K562 (cell line): ENCODE results near the gene PFN3. TPM values are rescaled to one million over a fixed set of nuclear protein-coding genes. Genes with fewer than 3 reads are reported as not detected.
A peak's percentile ranks its signal among the peaks of the same experiment; 100 is the strongest.

Source experiments
- ASH1L ChIP-seq: fragments of 450-650 bp; IDR thresholded peaks from 2 replicates; pipeline ENCODE4 v1.6.1; 2018; ENCODE audit warnings: borderline replicate concordance, mild to moderate bottlenecking, low read depth; ENCODE audit not compliant: partially characterized antibody
- BCLAF1 ChIP-seq, 2 experiments: fragments of 450-650 bp in 1 of 2; IDR thresholded peaks; 2 replicates each; pipeline ENCODE4 v1.6.1; 2011 to 2017; ENCODE audit warnings: low read depth in 2 of 2, antibody characterized with exemption in 1 of 2, borderline replicate concordance in 1 of 2, low read length in 1 of 2, mild to moderate bottlenecking in 1 of 2, mixed read lengths in 1 of 2; ENCODE audit not compliant: control insufficient read depth in 1 of 2
- CAMTA2 ChIP-seq: fragments of 250-450 bp; sonication (Bioruptor Pico); conservative IDR thresholded peaks from 2 replicates; pipeline ENCODE4 v1.5.1; 2022
- CBX8 ChIP-seq: fragments of 200-600 bp; sonication (generic); IDR thresholded peaks from 2 replicates; pipeline ENCODE4 v1.6.1; 2012; ENCODE audit warnings: borderline replicate concordance, mixed run types, low read depth, mild to moderate bottlenecking, moderate library complexity, mixed read lengths, low read length, control low read depth, inconsistent platforms; ENCODE audit not compliant: poor library complexity, severe bottlenecking; ENCODE audit errors: extremely low read depth
- MAZ ChIP-seq, 2 experiments: fragments of 450-650 bp in 1 of 2; sonication (generic) in 1 of 2; formaldehyde crosslinking; IDR thresholded peaks in 1 of 2; conservative IDR thresholded peaks in 1 of 2; 2 replicates each; pipeline versions ENCODE4 v1.4.0 to v1.5.0; 2020; ENCODE audit warnings: mild to moderate bottlenecking in 1 of 2, missing genetic modification reagents in 1 of 2
- NR2C2 ChIP-seq, 2 experiments: fragments of 200-800 bp in 1 of 2; sonication (Bioruptor generic) in 1 of 2; sonication (generic) in 1 of 2; formaldehyde crosslinking in 1 of 2; IDR thresholded peaks; 2 replicates each; pipeline versions ENCODE4 v1.6.1 to v1.8.0; 2016 to 2022; ENCODE audit warnings: mild to moderate bottlenecking in 1 of 2, missing compliant biosample characterization in 1 of 2, missing genetic modification characterization in 1 of 2, missing genetic modification reagents in 1 of 2
- PML ChIP-seq: IDR thresholded peaks from 2 replicates; pipeline ENCODE4 v1.6.1; 2012; ENCODE audit warnings: low read length, inconsistent platforms
- REST ChIP-seq, 2 experiments: fragments of 450-650 bp; formaldehyde crosslinking in 1 of 2; IDR thresholded peaks; 2 replicates each; pipeline versions ENCODE4 v1.4.0 to v1.6.1; 2014 to 2020; ENCODE audit warnings: mild to moderate bottlenecking in 2 of 2, borderline replicate concordance in 1 of 2, low read depth in 1 of 2
- SMAD2 ChIP-seq: fragments of 150-350 bp; IDR thresholded peaks from 2 replicates; pipeline ENCODE4 v1.6.1; 2014; ENCODE audit warnings: low read depth, mild to moderate bottlenecking, low read length
- ZBTB9 ChIP-seq: fragments of 450-650 bp; formaldehyde crosslinking; IDR thresholded peaks from 2 replicates; pipeline ENCODE4 v1.4.0; 2020; ENCODE audit warnings: mild to moderate bottlenecking, moderate library complexity
- ZEB2 ChIP-seq: fragments of 450-650 bp; IDR thresholded peaks from 2 replicates; pipeline ENCODE4 v1.6.1; 2016
- ZFP1 ChIP-seq: fragments of 450-650 bp; formaldehyde crosslinking; IDR thresholded peaks from 2 replicates; pipeline ENCODE4 v1.4.0; 2020; ENCODE audit warnings: mild to moderate bottlenecking, mixed read lengths
- ZNF274 ChIP-seq: IDR thresholded peaks from 2 replicates; pipeline ENCODE4 v1.6.1; 2011; ENCODE audit warnings: low read depth, mild to moderate bottlenecking, low read length, moderate library complexity, borderline replicate concordance
- polyA plus RNA-seq, 8 experiments: library from polyadenylated mRNA; depleted of rRNA in 4 of 8; stranded (reverse) in 5 of 8; unstranded in 3 of 8; fragments of >200 nt; fragmentation: Nextera tagmentation in 2 of 8; fragmentation: Illumina TruSeq in 1 of 8; extraction: Ambion mirVana in 2 of 8; extraction: Trizol in 1 of 8; gene quantifications; 2 replicates each; pipeline versions ENCODE4 v1.2.1 to v1.2.3, GENCODE V29; 2011 to 2014; ENCODE audit warnings: inconsistent platforms in 1 of 8, missing spikeins in 1 of 8
- total RNA-seq, 7 experiments: library from RNA; depleted of rRNA in 6 of 7; stranded (reverse); fragments of >200 nt in 6 of 7; fragmentation: Illumina TruSeq in 2 of 7; extraction: Trizol in 2 of 7; gene quantifications; 2 replicates each; pipeline versions ENCODE4 v1.2.1 to v1.2.3, GENCODE V29; 2011 to 2021; ENCODE audit warnings: low replicate concordance in 1 of 7

PFN3 gene
- total and polyA plus RNA-seq, 9 of the 15 experiments (the other 6 are each of a cell fraction or from before 2014, with no cell fraction given), result not detected

GRCh38 chr5:177370488-177371119, 29.9 kb downstream of the PFN3 start (continued):
- TF ChIP-seq ZFP1 (CRISPR knock-in tag), result no peak
- TF ChIP-seq CBX8, result no peak
- TF ChIP-seq BCLAF1 (IDR thresholded peaks at IDR 0.05; ENCODE audit: borderline replicate concordance in 1 of 2, control insufficient read depth in 1 of 2, low read depth in 2 of 2, low read length in 1 of 2), result peak in 1 of 2 experiments; percentile 69; a peak in 1 of 4 replicates
- TF ChIP-seq ZBTB9, result no peak
- TF ChIP-seq ZNF274, result no peak
- TF ChIP-seq PML, result no peak
- TF ChIP-seq NR2C2 (CRISPR knock-in tag; IDR thresholded peaks at IDR 0.05), result no peak
- peak; percentile 37; the same call in 1 of the 2 replicates for TF ChIP-seq NR2C2 (tag; IDR thresholded peaks at IDR 0.05)
- peak; percentile 56; the same call in 1 of the 2 replicates for TF ChIP-seq REST (IDR thresholded peaks at IDR 0.05; ENCODE audit: borderline replicate concordance)
- TF ChIP-seq REST (CRISPR knock-in tag; IDR thresholded peaks at IDR 0.05; ENCODE audit: low read depth), result no peak
- TF ChIP-seq ZEB2, result no peak
- TF ChIP-seq MAZ (CRISPR knock-in tag; conservative IDR thresholded peaks at IDR 0.05 in 1 of 2, IDR thresholded peaks at IDR 0.05 in 1 of 2), result peak in 1 of 2 experiments; percentile 93; a peak in 3 of 4 replicates
- no peak for TF ChIP-seq ASH1L
- TF ChIP-seq SMAD2, result no peak
- no peak for TF ChIP-seq CAMTA2 (CRISPR knock-in tag)
